Skeletal muscle tissue (tissue), 4 donors: ENCODE data around the gene TNNC1. TPM values are rescaled to one million over a fixed set of nuclear protein-coding genes. Genes with fewer than 3 reads are reported as not detected.

Source experiments
- H3K27ac ChIP-seq: one replicate; pipeline ENCODE4 v1.7.0; 2013; ENCODE audit warnings: mild to moderate bottlenecking, low read depth, low read length, inconsistent platforms
- H3K27me3 ChIP-seq, 3 donors: one replicate each; pipeline ENCODE4 v1.7.0; 2013; ENCODE audit warnings: low read length in 3 of 3; ENCODE audit not compliant: control insufficient read depth in 3 of 3, insufficient read depth in 3 of 3
- H3K36me3 ChIP-seq, 3 donors: one replicate each; pipeline ENCODE4 v1.7.0; 2013; ENCODE audit warnings: low read length in 3 of 3; ENCODE audit not compliant: control insufficient read depth in 3 of 3, insufficient read depth in 3 of 3
- H3K4me1 ChIP-seq, 3 donors: one replicate each; pipeline ENCODE4 v1.7.0; 2013; ENCODE audit warnings: low read length in 3 of 3, mild to moderate bottlenecking in 3 of 3; ENCODE audit not compliant: control insufficient read depth in 3 of 3, insufficient read depth in 3 of 3
- H3K4me3 ChIP-seq, 3 donors: one replicate each; pipeline ENCODE4 v1.7.0; 2013; ENCODE audit warnings: low read length in 3 of 3
- H3K9ac ChIP-seq, 3 donors: one replicate each; pipeline ENCODE4 v1.7.0; 2013; ENCODE audit warnings: low read length in 3 of 3, mild to moderate bottlenecking in 3 of 3, moderate library complexity in 2 of 3, low read depth in 1 of 3
- H3K9me3 ChIP-seq, 3 donors: one replicate each; pipeline ENCODE4 v1.7.0; 2013; ENCODE audit warnings: low read length in 3 of 3; ENCODE audit not compliant: control insufficient read depth in 3 of 3
- total RNA-seq: library from RNA; depleted of rRNA; stranded (reverse); fragments of >200 nt; gene quantifications from one replicate; pipeline ENCODE4 v1.2.3, GENCODE V29; 2014
- donor health status: Osteomylitis.

Gene TNNC1
- total RNA-seq = 461 TPM

DNA sequence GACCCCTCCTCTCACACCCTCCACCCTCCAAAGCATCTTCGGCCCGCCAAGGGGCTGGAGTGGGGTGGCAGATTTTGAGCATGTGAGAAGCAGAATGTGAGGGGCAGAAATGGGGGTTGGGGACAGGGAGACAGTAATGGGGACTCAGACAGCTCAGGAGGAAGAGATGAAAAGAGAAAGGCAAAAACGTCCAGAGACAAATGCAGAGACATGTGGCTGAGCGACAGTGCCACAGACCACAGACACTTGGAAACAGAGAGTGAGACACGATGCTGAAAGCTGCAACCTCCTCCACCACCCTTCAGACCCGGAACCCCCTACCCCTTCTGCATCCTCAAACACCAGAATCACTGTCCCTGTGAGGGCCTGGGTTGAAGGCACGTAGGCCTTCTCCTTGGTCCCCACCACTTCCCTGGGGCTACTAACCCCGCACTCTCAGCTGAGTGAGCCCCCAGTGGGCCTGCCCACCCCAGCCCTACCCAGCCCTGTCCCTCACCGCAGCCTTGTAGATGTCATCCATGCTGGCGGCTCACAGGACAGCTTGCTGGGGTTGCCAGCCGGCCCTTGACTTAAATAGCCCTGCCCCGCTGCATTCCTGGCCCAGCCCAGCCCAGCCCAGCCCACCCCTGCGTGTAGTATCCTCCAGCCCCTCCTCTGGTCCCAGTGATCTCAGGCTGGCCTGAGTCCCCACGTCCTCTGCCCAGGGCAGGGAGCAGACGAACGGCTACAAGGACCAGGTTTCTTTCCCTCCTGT, at the start of gene TNNC1:
TNNC1 (minus strand) TSS at position 546 of the 754 bp plus-strand sequence; CDS start at position 520, 26 bp downstream.
- Histone ChIP-seq H3K36me3 (peaks cover 11 to 37% (median 22%) of the 10 kb centered on the region in 3 donors), H3K4me1 (peaks cover 41 to 80% (median 69%) of the 10 kb centered on the region in 3 donors), H3K9me3 (no peaks in the 10 kb centered on the region), H3K4me3 (peak within 1 kb of the TSS; percentile 86 to 93 (median 93)), H3K27me3 (no peaks in the 10 kb centered on the region), H3K27ac (peak within 1 kb of the TSS; percentile 94), H3K9ac (peak within 1 kb of the TSS; percentile 95 to 100 (median 99))

DNA sequence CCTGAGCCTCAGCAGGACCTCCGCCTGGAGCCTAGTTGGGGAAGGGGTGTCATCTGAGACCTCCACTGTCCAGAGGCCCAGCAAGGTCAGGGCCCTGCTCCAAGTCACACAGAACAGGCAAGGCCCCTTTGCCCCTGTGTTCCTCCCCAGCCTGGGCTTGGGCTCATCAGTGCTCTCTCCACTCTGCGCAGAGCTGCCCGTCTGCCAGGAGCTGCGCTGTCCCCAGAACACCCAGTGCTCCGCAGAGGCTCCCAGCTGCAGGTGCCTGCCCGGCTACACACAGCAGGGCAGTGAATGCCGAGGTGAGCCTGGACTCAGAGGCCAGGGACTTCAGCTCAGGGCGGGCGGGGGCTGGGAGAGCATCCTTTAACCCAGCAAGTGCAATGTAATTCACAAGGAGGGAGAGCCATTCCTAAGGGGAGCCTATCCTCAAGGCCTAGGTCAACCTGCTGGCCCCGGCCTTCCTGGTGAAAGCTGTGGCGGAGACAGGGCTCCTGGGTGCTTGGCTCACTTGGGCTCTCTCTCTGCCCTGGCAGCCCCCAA, 49.0 kb upstream of the TNNC1 start:
- Histone ChIP-seq H3K9me3 (no peaks in the 10 kb centered on the region), H3K27me3 (no peaks in the 10 kb centered on the region), H3K9ac (no peak overlapping the region), H3K27ac (no peak overlapping the region), H3K4me1 (peaks cover 0 to 3% (median 2%) of the 10 kb centered on the region in 3 donors), H3K4me3 (no peak overlapping the region), H3K36me3 (no peaks in the 10 kb centered on the region)

DNA sequence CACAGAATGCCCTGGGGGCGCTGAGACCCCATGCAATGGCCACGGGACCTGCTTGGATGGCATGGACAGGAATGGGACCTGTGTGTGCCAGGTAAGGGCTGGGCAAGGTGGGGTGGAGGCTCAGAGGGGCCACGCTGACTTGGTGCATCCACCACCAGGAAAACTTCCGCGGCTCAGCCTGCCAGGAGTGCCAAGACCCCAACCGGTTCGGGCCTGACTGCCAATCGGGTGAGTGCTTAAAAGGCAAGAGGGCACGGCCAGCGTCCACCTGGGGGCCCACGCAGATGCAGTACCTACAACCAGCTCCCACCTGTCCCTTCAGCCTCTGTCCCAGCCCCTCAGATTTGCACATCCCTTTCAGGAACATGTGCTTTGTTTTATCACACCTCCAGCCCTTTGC, 48.2 kb upstream of the TNNC1 start:
- Histone ChIP-seq H3K9me3 (no peaks in the 10 kb centered on the region), H3K9ac (no peak overlapping the region), H3K27ac (no peak overlapping the region), H3K4me3 (no peak overlapping the region), H3K27me3 (no peaks in the 10 kb centered on the region), H3K36me3 (no peaks in the 10 kb centered on the region), H3K4me1 (peaks cover 0 to 3% (median 2%) of the 10 kb centered on the region in 3 donors)

DNA sequence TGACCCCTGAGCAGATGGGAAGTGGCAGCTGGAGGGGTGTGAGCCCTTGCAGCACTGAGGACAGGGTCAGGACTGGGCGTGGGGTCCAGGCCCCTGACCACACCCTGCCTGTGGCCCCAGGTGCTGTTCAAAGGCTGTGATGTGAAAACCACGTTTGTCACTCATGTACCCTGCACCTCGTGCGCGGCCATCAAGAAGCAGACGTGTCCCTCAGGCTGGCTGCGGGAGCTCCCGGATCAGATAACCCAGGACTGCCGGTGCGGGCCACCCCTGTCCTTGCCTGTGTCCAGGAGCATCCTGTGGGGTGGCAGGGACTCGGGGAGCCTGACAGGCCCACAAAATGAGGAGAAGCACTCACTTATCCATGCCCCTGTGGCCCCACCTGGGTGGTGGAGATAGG, 47.2 kb upstream of the TNNC1 start:
- Histone ChIP-seq H3K27me3 (no peaks in the 10 kb centered on the region), H3K27ac (no peak overlapping the region), H3K4me1 (peaks cover 6 to 8% (median 7%) of the 10 kb centered on the region in 3 donors), H3K9me3 (no peaks in the 10 kb centered on the region), H3K9ac (no peak overlapping the region), H3K36me3 (no peaks in the 10 kb centered on the region), H3K4me3 (no peak overlapping the region)

DNA sequence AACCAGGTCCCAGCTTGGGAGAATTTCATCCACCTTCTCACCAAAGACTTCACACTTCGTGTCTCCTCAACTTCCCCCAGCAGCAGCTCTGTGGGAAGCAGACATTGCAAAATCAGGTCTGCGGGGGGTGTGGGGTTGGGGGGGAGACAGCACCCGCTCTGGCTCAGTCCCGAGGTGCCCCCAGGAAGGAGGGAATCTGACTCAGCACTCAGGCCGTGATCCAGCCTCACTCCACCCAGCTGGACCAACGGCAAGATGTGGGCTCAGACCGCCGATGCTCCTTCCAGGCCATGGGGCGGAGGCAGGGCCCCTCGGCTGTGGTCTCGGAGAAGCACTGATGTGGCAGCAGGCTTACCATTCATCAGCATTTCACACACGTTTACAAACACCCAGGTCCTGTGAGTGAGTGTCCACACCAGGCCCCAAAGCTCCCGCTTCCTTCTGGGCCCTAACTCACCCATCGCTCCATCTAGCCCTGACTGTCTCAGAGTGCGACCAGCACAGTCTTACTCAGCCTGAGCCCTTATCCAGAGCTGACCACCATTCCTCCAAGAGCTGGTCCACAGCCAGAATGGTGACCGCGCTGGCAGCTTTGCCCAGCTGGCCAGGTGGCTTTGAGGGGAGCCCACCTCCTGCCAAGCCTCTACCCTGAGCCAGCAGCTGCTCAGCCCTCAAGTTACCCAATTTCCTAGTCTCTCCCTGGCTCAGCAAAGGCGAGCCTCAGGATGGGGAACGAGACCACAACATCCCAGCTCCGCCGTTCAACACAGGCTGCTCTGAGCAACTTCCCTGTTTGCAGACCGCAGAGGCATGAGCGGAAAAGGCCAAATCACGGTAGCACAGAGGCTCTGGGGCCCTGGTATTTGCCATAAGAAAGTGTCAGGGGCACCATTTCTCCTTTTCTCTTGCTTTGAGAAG, 44.6 kb upstream of the TNNC1 start:
- no peak overlapping the region for H3K4me3 ChIP-seq
- H3K9me3 ChIP-seq = no peaks in the 10 kb centered on the region
- H3K36me3 ChIP-seq = peaks cover 0 to under 1% (median 0%) of the 10 kb centered on the region in 3 donors
- H3K27ac ChIP-seq = no peak overlapping the region
- H3K27me3 ChIP-seq = no peaks in the 10 kb centered on the region
- no peak overlapping the region for H3K9ac ChIP-seq
- H3K4me1 ChIP-seq = peaks cover 6 to 29% (median 24%) of the 10 kb centered on the region in 3 donors

DNA sequence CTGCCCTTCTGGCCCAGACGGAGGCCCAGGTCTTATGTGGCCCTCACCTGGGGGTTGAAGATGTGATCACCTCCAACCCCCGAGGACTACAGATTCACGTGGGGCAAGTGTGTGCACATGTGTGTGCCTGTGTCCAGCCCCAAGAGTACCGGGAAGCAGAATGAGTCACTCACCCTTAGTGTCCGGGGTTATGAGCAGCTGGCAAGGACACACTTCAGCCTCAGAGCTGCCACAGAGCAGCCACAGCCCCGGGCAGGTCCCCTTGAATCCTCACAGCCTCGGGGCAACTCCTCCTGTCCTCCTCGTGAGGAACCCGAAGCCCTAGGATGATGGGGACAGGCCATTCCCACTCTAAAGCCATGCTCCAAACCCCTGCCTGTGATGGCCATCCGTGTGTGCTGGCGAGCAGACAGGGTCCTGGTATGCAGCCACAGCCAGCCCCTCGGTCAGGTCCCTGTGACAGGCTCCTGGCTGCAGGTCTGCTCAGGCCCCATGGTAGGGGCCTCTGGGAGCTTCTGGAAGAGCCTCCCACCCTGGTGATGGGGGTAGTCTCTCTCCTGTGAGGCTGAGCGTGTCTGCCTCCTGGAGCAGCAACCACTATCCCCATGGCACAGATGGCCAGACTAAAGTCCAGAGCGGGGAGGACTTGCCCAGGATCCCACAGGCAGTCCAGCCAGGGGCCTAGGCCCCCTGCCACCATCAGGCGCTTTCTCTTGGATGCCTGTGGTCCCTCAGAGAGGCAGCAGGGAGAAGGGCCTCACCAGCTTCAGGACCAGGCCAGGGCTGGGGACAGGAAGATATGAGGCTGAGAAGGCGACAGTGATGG, 42.1 kb upstream of the TNNC1 start:
- Histone ChIP-seq H3K4me1 (peaks cover 13 to 51% (median 46%) of the 10 kb centered on the region in 3 donors), H3K36me3 (peaks cover 17 to 24% (median 22%) of the 10 kb centered on the region in 3 donors), H3K27ac (peak overlapping the region; percentile 72), H3K4me3 (peak overlapping the region; percentile 33 to 60 (median 54)), H3K9ac (peak overlapping the region; percentile 30 to 64 (median 45)), H3K27me3 (no peaks in the 10 kb centered on the region), H3K9me3 (no peaks in the 10 kb centered on the region)

DNA sequence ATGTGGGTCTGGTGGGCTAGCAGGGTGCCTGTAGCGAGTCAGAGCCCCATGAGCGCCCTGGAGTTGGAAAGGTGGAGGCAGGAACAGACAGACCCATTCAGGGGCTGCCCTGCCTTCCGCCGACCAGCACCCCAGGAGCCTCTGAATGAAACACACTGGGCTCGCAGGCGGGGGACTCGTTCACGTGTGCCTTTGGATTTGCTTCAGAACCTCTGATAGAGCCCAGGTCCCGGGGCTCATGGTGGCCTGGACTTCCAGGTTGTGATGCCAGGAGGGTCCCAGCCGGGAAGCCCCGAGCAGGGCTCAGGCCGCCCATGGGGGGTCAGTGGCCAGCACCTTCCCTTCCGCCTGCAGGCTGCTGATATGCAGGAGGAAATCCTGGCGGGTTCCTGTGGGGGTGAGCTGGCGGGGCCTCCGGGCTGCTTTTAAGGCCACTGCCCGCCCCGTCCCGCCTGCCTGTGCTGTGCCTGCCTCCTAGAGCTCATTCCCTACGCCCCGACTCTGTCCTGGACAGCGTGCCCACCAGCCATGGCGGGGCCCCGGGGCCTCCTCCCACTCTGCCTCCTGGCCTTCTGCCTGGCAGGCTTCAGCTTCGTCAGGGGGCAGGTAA, 41.1 kb upstream of the TNNC1 start, which contains the start of gene STAB1:
STAB1 (plus strand) TSS at position 453 of the 610 bp plus-strand sequence; CDS start at position 529, 76 bp downstream.
- Histone ChIP-seq H3K27me3 (no peaks in the 10 kb centered on the region), H3K4me3 (peak within 1 kb of the TSS; percentile 33 to 60 (median 54)), H3K4me1 (peaks cover 20 to 60% (median 54%) of the 10 kb centered on the region in 3 donors), H3K9me3 (no peaks in the 10 kb centered on the region), H3K36me3 (peaks cover 26 to 34% (median 31%) of the 10 kb centered on the region in 3 donors), H3K27ac (peak within 1 kb of the TSS; percentile 72), H3K9ac (peak within 1 kb of the TSS; percentile 30 to 64 (median 45))

DNA sequence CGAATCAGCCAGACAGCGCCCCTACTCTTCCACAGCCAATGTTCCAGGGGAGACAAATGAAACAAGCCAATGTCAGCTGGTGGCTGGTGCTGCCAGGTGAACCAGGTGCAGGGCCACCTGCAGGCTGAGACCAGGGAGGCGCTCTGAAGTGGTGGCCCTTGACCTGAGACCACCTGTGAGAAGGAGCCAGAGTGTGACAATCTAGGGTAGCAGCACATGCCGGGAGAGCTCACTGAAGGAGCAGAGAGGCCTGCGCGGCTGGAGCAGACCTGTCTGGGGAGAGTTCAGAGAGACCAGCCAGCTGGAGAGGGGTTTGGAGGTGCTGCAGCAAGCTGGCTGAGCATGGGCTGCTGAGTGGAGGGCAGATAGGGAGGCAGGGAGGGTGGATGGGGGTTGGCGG, 40.6 kb upstream of the TNNC1 start:
- Histone ChIP-seq H3K27ac (peak overlapping the region; percentile 18), H3K4me3 (no peak overlapping the region), H3K9ac (peak overlapping the region in 1 of 3 donors; percentile 25), H3K27me3 (no peaks in the 10 kb centered on the region), H3K36me3 (peaks cover 31 to 40% (median 37%) of the 10 kb centered on the region in 3 donors), H3K4me1 (peaks cover 25 to 66% (median 60%) of the 10 kb centered on the region in 3 donors), H3K9me3 (no peaks in the 10 kb centered on the region)
